GM21367 (cell line): ENCODE results near the gene SLC41A3.

Experiments used
- ATAC-seq: cut with Tn5 transposase; IDR thresholded peaks from one replicate; pipeline ENCODE4 v1.9.1; 2021; ENCODE audit not compliant: unreplicated experiment

Gene SLC41A3

GRCh38 chr3:126121074-126121473 lies 37.1 kb upstream of the SLC41A3 start:
- no peak for ATAC-seq

- ATAC-seq, result no peak
Measured at GRCh38 chr3:126119976-126120375, 36.1 kb upstream of the SLC41A3 start.

- ATAC-seq, result no peak
Measured at GRCh38 chr3:126119008-126119675, 35.2 kb upstream of the SLC41A3 start.

- ATAC-seq, result no peak
Measured at GRCh38 chr3:126118591-126118990, 34.7 kb upstream of the SLC41A3 start.

- no peak for ATAC-seq
Measured at GRCh38 chr3:126117786-126118185, 33.9 kb upstream of the SLC41A3 start.

GRCh38 chr3:126117212-126117611 lies 33.3 kb upstream of the SLC41A3 start:
- ATAC-seq, result no peak

- ATAC-seq, result no peak
Measured at GRCh38 chr3:126116526-126116925, 32.6 kb upstream of the SLC41A3 start.

- ATAC-seq, result no peak
Measured at GRCh38 chr3:126114443-126115386, 30.8 kb upstream of the SLC41A3 start.

- no peak for ATAC-seq
Measured at GRCh38 chr3:126113733-126114442, 30.0 kb upstream of the SLC41A3 start.

- ATAC-seq, result no peak
Measured at GRCh38 chr3:126113238-126113555, 29.3 kb upstream of the SLC41A3 start.

- no peak for ATAC-seq
Measured at GRCh38 chr3:126112531-126113237, 28.8 kb upstream of the SLC41A3 start.

- no peak for ATAC-seq
Measured at GRCh38 chr3:126111566-126112475, 27.9 kb upstream of the SLC41A3 start.

GRCh38 chr3:126111126-126111551 lies 27.2 kb upstream of the SLC41A3 start:
- ATAC-seq, result no peak

- ATAC-seq, result no peak
Measured at GRCh38 chr3:126110431-126111125, 26.7 kb upstream of the SLC41A3 start.

GRCh38 chr3:126109880-126110235 lies 25.9 kb upstream of the SLC41A3 start:
- no peak for ATAC-seq

- no peak for ATAC-seq
Measured at GRCh38 chr3:126109146-126109879, 25.4 kb upstream of the SLC41A3 start.

GRCh38 chr3:126108676-126109050 lies 24.7 kb upstream of the SLC41A3 start:
- no peak for ATAC-seq

GRCh38 chr3:126107957-126108675 lies 24.2 kb upstream of the SLC41A3 start:
- no peak for ATAC-seq
